HG02798 (cell line): Measurements from ENCODE around the gene STX5.
"Not testable (repeated sequence)": the region's sequence is repeated elsewhere in the genome, so short reads cannot be mapped to it uniquely, and the experiment has no call there.

Experiments used
- ATAC-seq: cut with Tn5 transposase; IDR thresholded peaks from one replicate; pipeline ENCODE4 v1.9.1; 2021; ENCODE audit warnings: mild to moderate bottlenecking; ENCODE audit not compliant: unreplicated experiment, poor library complexity

Gene STX5

DNA sequence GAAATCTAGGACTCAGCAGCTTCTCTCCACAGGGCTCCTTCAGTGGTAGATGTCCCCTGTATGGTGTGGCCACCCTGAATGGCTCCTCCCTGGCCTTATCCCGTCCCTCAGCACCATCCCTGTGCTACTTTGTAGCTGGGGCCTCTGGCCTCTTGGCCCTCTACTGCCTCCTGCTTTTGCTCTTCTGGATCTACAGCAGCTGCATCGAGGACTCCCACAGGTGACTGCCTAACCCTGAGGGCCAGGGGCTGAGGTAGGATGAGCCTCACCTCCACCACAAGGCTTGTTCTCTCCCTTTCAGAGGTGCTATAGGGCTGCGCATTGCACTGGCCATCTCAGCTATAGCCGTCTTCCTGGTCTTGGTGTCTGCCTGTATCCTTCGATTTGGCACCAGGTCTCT lies 42.9 kb downstream of the STX5 start:
- no peak for ATAC-seq

DNA sequence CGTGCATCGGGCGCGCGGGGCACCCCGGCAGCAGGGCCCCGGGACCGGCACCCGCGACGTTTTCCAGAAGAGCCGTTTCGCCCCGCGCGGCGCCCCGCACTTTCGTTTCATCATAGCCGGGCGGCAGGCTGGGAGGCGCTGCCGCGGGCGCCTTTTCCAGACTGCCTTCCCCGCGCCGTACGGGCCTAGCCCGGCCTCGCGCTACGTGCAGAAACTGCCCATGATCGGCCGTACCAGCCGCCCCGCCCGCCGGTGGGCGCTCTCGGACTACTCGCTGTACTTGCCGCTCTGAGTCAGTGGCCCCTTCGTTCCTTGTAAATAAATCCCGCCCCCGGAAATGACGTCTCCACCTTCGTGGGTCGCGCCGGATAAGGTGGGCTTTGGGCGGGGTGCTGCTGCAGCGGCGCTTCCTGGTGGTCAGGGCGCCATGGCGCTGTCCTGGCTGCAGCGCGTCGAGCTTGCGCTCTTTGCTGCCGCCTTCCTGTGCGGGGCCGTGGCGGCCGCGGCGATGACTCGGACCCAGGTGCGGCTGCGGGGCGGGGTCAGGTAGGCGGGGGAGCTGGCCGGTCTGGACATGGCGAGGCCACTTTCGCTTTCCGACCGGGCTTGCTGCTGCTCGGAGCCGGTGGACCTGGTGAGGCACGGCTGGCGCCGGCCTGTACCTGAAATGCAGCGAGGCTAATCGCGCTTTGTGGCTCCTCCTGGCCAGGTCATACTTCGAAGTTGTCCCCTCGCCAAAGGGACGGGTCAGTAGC lies 44.7 kb downstream of the STX5 start, which contains the start of gene TMEM179B:
TSS of gene TMEM179B (plus strand) at position 398 of the 755 bp plus-strand sequence. CDS start at position 428, 30 bp downstream.
- ATAC-seq: peak; percentile 67

DNA sequence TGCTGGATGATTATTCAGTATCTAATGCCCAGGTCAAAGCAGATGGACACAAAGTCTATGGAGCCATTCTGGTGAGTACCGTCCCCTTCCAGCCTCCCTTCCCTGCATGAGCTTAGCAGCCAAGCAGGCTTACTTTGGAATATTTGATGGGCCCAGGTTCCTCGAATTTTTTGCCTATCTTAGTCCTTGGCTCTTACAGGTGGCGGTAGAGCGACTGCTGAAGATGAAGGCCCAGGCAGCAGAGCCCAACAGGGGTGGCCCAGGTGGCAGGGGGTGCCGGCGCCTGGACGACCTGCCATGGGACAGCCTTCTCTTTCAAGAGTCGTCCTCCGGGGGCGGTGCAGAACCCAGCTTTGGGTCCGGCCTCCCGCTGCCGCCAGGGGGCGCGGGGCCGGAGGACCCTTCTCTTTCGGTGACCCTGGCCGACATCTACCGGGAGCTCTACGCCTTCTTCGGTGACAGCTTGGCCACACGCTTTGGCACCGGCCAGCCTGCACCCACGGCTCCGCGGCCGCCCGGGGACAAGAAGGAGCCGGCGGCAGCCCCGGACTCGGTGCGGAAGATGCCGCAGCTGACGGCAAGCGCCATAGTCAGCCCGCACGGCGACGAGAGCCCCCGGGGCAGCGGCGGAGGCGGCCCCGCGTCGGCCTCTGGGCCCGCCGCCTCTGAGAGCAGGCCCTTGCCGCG lies 45.4 kb downstream of the STX5 start:
- peak; percentile 76 for ATAC-seq

DNA sequence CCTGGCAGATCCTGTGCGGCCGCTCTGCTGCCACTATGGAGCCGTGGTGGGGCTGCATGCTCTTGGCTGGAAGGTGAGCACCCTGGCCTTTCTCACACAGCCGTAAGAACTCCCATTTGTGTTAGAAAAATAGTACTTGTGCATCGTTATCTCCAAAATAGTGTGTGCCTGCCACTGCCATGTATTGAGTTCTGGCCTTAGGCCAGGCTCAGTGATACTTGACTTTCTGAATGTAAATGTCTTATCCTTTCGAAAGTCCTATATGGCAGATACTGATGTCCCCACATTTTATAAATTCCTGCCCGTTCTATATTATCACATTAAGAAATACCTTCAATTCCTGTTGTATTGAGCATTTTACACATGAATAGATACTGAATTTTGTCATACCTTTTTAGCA lies 49.1 kb downstream of the STX5 start:
- ATAC-seq: no peak

DNA sequence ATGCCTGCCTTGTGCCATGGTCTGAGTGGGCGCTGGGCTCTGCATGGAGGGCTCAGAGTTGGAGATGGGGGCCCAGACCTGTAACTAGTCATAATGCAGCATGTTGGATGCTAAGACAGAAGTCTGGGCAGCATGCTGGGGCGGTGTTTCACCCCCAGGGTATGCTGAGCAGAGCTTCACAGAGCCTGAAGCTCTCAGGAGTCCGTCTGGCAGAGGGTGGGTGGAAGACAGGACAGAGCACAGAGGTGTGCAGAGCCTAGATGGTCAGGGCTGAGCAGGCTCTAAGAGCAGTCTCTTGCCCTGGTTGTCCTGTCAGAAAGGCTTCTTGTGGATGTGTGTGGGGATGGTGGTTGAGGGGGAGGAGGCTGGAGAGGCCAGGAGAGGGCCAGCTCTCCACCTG lies 53.4 kb downstream of the STX5 start:
- ATAC-seq: no peak

DNA sequence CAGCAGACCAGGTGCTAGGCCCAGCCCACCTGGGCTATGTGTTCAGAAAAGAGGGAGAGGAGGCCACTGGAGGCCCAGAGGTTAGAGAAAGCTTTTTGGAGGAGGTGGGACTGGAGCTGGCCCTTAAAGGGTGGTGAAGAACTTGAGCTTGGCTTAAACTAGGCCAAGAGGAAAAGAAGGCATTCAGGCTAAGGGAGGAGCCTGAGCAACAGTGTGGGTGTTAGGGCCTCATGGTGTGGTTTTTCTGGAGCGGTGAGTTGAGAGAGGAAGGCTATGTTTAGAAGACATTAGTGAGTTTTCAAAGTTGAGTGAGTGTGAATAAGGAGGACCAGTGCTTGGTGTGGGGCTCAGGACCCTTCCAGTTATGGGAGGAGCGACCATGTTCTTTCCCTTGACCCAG lies 54.5 kb downstream of the STX5 start:
- ATAC-seq: no peak

DNA sequence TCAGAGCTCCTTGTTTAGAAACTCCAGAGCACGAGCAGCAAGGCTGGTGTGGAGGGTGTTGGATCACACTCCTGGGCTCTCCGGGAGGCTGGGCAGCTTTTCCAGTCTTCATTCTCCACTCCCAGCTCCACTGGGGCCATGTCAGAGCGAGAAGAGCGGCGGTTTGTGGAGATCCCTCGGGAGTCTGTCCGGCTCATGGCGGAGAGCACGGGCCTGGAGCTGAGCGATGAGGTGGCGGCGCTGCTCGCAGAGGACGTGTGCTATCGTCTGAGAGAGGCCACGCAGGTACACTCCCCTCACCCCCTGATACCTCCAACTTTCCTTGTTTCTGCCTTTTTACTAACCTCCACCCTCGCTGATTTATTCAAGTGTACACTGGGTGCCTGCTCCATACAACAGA lies 56.2 kb downstream of the STX5 start:
- ATAC-seq: no peak

DNA sequence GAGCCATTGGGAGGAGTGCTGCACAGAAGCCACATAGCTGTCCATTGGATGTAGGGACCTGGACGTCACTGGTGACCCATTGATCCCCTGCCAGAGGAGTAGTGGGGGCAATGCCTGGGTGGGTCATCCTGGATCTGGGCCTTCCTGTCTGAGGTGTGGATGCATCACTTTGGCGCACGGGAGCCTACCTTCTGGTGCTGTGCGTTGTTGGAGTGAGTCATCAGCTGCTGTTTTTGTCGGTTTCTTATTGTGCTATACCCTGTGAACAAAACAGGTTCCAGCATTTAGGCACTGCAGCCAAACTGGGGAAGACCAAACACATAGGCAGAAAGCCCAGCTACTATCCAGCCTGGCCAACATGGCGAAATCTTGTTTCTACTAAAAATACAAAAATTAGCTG lies 57.4 kb downstream of the STX5 start:
- ATAC-seq: no peak

DNA sequence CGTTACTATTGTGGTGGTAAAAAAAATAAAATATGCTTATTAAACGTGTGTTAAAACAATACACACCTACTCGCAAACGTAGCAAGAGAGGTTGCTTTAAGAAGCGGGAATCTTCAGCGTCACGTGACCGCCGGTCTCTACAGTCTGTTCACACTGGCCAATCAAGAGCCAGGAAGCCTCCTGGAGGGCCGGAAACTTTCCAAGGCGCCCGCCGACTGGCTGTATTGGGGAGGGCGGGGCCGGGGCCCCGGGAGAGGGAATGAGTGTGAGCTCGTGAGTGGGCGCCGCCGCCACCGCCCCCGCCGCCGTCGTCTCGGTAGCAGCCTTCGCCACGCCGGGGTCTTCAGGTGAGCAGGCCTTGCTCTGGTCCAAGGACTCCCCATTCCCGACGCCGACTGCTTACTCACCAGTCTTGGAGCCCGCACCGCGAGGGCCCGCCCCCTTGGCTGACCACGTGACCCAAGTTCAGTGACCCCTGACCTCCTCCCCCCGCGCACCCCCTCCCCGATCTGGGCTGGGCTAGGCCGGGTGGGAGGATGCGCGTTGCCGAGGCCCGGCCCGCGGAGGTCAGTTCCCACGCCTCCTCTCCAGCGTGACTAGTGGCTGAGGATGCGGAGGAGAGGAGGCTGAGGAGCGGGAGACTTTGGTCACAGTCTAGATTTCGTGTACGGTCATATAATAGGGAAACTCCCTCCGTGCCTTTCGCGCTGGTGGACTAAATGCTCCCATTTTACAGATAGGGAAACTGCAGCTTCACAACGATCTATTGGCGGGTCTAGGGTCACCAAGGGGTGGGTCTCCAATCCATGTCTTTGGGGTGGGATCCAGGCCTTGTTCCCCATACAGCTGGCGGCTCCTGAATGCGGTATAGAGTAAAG lies 60.5 kb downstream of the STX5 start, which contains the start of gene TAF6L:
TSS of gene TAF6L (plus strand) at position 253 of the 878 bp plus-strand sequence. CDS start 4,388 bp downstream, outside the sequence.
- ATAC-seq: peak; percentile 88

DNA sequence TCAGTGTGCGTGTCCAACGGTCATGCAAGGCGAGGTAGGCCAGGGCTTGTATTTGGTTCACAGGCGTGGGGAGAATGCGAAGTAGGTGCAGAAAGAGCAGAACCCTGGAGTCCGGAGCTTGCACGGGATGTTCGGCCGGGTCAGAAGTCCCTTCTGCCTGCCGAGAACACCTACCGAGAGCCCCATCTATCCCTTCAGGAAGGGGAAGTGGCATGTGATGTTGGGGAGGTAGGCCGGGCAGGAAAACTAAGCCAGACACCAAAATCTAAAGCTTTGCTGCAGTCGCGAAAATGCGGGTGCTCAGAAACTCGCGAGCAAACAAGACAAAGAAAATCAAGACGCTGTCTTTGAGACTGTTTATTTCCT lies 61.1 kb downstream of the STX5 start:
- no peak for ATAC-seq

DNA sequence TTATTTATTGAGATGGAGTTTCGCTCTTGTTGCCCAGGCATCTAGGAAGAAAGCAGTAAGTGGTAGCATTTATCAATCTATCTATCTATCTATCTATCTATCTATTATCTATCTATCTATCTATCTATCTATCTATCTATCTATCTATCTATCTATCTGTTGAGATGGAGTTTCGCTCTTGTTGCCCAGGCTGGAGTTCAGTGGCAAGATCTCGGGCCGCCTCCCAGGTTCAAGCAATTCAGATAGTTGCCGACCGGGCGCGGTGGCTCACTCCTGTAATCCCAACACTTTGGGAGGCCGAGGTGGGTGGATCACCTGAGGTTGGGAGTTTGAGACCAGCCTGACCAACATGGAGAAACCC lies 71.0 kb downstream of the STX5 start:
- ATAC-seq: not testable (repeated sequence)

DNA sequence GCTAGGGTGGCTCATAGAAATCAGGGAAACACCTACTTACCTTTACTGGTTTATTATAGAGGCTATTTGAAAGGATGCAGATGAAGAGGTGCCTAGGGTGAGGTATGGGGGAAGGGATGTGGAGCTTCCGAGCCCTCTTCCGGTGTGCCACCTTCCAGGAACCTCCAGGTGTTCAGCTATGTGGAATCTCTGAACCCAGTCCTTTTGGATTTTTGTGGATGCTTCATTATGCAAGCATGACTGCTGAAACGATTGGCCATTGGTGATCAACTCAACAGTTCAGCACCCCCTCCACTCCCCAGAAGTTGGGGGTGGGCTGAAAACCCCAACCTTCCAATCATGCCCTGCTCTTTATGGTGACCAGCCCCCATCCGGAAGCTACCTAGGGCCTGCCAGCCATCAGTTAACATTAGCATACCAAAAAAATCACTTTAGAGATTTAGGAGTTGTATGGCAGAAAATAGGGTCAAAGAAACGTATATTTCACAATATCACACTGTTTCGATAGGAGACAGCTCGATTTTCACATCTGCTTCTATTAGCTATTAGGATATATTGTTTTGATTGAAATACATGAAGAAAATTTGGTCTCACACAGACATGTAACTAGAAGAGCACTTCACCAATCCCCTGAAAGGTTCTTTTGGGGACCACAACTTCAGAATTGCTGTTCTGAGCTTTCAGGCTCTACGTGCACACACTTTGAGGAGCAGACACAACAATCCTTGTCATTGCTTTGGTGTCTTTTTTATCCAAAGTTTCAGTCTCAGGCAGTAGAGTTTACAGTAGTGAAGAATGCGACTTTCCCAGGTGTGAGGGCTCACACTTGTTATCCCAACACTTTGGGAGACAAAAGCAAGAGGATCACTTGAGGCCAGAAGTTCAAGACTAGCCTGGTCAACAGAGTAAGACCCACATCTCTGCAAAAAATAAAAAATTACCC lies 73.7 kb downstream of the STX5 start:
- no peak for ATAC-seq
